ENCODE results near the gene BCR.

GRCh38 chr22:23256986-23257888 is 76.9 kb downstream of the BCR start:
- TF ChIP-seq POLR2AphosphoS5 (IDR thresholded peaks at IDR 0.05; ENCODE audit: low read depth, low read length), result no peak
- TF ChIP-seq TAF1 (IDR thresholded peaks at IDR 0.05; ENCODE audit: borderline replicate concordance, low read depth, low read length), result no peak

Measured in GM12892 (cell line).